ENCODE measurements around the gene HIGD1A. TPM values are rescaled to one million over a fixed set of nuclear protein-coding genes. Genes with fewer than 3 reads are reported as not detected.
"Not testable (repeated sequence)": the region's sequence is repeated elsewhere in the genome, so short reads cannot be mapped to it uniquely, and the experiment has no call there.

Gene HIGD1A
- total RNA-seq, 1 donor from 2014 or later, result 137 TPM

DNA sequence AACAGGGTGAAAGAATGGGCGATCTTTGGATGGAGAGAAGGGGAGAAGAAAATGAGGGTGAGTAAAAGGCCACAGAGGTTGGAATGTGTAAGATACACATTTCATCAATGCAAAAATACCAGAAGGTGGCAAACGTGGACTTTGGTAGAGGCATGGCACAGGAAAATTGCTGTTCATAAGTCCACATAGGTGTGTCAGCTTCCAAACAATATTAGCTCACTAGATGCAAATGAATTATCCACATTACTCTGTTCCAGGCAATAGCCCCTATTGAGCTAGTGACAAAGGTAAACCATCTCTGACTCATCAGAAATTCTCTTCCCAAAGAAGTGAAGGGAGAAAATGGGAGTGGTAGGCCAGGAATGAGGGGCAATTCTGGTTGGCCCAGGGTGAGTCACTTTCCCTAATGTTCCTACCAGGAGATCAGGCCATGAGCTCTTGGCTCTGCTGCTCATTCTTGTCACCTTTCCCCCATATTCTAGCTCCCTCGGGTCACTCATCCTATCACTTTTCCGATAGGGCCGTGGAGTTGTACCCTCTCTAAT, 24.9 kb upstream of the HIGD1A start:
- DNase-seq, result no peak

DNA sequence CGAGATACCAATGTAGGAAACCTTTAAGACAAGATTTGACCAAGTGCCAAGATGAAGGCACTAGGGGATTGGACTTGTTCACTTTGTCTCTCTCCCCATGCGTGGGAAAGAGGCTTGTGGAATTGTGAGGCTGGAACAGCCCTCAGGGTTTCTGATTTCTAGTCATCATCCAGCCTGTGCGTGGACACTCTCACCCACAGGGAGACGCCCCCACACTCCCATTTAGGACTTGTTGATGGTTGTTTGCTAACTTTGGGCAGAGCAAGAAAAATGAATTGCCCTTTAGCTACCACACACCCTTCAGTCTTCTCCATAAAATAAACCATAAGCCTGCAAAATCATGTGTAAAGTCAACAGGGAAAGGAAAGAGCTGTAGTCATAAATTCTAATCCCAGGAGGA, 23.4 kb upstream of the HIGD1A start:
- no peak for DNase-seq

DNA sequence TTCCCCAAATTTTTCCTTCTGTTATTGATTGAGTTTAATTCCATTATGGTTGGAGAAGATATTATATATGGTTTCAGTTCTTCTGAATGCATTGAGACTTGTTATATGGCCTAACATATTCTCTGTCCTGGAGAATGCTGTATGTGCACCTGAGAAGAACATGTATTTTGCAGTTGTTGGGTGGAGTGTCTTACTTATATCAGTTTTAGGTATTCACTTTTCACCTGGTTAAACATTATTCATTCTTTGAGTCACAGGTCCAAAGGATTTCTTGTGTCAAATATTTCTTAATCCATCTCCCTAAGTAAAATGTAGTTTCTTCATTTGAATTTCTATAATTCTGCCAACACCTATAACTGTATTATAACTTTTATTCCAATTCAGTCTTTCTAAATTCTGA, 22.7 kb upstream of the HIGD1A start:
- DNase-seq, result no peak

DNA sequence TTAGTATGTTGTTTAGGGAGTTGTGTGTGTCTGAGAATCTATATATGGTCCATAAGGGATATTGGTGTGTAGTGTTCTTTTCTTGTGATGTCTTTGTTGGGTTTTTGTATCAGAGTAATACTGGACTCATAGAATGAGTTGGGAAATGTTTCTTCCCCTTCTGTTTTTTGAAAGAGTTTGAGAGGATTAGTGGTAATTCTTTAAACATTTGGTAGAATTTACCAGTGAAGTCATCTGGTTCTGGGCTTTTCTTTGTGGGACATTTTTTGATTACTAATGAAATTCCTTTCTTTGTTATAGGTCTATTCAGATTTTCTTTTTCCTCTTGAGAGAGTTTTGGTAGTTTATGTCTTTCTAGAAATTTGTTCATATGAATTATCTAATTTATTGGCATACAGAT, 21.9 kb upstream of the HIGD1A start:
- no peak for DNase-seq

DNA sequence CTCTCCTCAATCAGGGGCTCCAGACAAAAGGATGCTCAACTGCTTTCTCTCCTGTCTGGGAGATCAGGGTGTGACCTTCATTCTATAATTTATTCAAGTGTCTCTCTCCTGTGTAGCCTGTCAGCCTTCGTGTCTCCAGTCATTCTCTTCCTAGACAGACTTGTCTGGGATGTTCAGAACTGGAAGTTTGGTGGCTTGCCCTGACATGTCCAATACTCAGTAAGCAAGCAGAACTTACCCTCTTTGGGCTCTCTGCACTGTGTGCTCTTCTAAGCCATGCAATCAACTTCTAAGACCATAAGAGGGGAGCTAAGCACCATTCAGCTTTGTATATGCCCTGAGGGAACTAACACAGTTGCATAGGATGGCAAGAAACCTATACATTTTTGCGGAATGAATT, 19.1 kb upstream of the HIGD1A start:
- DNase-seq, result peak; percentile 70

DNA sequence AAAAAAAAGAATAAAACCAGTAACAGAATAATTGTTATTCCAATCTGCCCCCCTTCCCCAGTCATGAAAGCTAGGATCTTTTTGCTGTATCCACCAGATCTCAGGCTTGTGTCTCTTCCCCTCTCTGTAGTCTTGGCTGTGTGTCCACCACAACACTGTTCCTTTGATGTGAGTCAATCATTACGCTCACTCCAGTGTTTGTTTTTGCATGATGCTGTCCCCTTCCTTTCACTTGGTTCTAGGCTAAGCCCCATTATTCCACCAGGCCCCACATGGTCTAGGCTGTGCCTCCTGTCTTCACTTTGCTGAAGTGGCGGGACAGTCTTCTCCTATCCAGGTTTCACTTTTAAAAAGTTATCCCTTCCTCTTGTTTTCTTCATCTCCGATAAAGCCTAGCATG, 18.5 kb upstream of the HIGD1A start:
- DNase-seq, result no peak

DNA sequence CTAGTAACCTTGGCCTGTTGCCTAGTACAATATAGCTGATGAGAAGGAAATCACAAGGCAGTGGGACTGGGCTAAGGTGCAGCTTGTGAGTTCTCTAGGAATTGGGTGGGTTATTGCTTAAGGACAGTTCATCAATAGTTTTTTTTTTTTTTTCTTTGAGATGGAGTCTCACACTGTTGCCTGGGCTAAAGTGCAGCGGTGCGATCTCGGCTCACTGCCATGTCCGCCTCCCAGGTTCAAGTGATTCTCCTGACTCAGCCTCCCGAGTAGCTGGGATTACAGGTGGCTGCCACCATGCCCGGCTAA, 16.4 kb upstream of the HIGD1A start:
- DNase-seq, result no peak

DNA sequence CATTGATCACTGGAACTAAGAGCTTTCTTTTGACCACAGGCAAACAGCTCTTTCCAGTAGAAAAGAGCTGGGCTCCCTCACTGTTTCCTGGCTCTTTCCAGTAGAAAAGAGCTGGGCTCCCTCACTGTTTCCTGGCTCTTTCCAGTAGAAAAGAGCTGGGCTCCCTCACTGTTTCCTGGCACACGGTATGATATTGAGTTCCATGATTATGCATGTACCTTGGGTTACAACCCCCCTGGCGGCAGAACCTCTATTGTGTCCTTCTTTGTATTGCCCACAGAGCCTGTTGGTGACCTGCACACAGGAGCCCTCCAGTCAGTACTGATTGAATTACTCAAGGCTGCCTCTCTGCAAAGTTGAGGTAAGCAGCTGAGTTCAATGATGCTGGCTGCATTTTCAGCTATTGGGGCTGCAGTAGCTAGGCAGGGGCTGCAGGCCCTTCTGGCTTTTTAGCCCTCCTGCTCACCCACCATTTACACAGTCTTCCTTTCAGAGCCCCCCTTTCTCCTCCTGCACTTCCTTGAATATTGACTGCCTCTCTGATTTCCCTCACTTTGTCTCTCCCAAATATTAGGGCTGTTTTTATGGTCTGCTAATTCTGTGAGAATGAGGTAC, 15.2 kb upstream of the HIGD1A start:
- no peak for DNase-seq

DNA sequence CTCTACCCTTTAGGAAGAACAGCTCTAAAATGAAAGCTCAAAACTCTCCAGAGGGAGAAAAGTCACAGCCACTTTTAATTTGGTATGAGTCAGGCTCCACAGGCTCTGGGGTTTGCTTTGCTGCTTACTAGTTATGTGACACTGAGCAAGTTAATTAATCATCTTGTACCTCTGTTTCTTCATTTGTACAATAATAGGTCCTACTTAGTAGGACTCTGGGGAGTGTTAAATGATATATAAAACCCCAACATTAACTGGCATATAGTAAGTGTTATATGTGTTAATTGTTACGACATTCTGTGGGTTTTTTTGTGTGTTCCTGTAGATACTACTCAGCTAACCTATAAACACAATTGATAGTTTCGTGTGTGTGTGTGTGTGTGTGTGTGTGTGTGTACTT, 11.5 kb upstream of the HIGD1A start:
- no peak for DNase-seq

DNA sequence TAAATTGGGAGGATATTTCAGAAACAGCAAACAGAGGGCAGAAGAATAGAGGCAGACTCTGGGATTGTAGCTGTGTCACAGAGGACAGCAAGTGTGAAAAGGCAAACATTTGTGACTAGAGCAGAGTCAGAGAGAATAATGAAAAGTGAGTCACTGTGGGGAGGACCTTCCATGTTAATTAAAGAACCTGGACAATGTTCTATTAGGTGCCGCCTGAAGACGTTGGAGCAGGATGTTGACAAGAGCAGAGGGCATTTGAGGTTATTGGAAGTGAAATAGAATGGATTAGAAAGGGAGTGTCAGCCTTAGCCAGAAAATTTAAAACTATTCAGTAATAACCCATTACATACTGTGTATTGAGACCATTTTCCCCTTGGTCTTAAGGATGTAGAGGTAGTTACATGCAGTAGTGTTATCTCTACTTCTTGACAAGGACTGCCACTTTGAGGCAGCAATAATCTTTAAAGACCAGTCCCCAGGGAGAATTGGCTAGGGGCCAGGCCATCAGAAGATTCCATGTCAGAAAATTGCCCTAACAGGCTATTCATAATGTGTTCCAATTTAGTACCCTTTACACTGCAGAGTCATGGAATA, 10.7 kb upstream of the HIGD1A start:
- DNase-seq, result no peak

DNA sequence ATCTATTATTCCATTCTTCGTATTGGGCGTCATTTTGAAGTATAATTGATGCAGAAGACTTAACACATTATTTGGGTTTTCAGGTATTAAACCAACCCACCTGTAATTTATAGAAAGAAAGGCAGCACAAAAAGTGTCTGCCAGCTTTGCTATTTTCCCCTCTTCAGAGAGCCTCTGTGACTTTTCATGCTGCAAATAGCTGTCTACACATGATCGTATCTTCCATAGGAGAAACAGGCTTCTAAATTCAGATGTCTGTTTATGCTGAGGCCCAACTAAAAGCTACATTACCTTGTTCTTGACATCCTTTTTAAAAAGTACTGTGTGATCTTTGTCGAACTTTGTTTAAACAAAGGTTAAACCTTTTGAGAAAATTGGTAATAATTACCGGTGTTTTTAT, 10.0 kb upstream of the HIGD1A start:
- no peak for DNase-seq

DNA sequence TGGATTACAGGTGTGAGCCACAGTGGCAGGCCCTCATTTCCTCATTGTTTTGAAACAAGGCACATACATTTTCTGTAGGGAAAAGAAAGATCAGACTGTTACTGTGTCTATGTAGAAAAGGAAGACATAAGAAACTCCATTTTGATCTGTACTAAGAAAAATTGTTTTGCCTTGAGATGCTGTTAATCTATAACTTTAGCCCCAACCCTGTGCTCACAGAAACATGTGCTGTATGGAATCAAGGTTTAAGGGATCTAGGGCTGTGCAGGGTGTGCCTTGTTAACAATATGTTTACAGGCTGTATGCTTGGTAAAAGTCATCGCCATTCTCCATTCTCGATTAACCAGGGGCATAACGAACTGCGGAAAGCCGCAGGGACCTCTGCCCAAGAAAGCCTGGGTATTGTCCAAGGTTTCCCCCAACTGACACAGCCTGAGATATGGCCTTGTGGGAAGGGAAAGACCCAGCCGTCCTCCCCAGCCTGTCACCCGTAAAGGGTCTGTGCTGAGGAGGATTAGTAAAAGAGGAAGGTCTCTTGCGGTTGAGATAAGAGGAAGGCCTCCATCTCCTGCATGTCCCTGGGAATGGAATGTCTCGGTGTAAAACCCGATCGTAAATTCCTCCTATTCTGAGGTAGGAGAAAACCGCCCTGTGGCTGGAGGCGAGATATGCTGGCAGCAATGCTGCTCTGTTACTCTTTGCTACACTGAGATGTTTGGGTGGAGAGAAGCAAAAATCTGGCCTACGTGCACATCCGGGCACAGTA, 7.0 kb upstream of the HIGD1A start:
- DNase-seq, result not testable (repeated sequence)

DNA sequence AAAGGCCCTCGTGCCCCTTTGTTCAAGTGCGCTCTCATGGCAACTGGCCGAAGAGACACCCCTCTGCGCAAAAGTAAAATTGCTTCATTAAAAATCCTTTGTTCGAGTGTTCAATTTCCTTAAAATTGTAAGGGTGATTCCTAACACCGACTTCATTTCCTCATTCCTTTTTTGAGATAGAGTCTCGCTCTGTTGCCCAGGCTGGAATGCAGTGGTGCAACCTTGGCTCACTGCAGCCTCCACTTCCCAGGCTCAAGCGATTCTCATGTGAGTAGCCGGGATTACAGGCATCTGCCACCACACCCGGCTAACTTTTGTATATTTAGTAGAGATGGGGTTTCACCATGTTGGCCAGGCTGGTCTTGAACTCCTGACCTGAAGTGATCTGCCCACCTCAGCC, 6.4 kb upstream of the HIGD1A start:
- not testable (repeated sequence) for DNase-seq

DNA sequence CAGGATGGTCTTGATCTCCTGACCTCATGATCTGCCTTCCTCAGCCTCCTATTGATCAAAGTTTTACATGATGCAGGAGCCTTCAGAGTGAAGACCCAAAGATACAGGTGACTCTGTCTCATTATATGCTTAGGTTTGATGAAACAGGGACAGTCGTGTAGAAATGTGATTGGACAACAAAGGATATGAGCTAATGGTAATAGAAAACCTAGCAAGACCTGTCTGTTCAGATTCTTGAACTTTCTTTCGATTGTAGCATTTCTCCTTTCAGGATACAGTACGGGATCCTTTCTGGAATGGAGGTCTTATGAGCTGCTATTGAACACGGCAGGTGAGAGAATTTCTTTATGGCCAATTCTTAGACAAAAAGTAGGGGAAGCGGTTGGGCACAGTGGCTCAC, 4.9 kb upstream of the HIGD1A start, which contains the start of gene ACKR2:
ACKR2 (plus strand) TSS at position 244 of the 400 bp plus-strand sequence. CDS start 55,058 bp downstream, outside the sequence.
- DNase-seq, result no peak

DNA sequence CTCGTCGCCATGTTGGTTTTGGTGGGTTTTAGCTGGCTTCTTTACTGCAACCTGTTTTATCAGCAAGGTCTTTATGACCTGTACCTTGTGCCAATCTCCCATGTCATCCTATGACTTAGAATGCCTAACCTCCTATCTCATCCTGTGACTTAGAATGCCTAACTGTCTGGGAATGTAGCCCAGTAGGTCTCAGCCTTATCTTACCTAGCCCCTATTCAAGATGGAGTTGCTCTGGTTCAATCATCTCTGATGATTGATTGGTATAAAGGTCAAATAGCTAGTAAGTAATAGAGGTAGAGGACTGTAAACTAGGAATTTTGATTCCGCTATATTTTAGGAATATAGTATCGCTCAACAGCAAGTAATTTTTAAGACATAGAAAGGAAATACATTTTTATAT, 3.6 kb upstream of the HIGD1A start:
- no peak for DNase-seq

DNA sequence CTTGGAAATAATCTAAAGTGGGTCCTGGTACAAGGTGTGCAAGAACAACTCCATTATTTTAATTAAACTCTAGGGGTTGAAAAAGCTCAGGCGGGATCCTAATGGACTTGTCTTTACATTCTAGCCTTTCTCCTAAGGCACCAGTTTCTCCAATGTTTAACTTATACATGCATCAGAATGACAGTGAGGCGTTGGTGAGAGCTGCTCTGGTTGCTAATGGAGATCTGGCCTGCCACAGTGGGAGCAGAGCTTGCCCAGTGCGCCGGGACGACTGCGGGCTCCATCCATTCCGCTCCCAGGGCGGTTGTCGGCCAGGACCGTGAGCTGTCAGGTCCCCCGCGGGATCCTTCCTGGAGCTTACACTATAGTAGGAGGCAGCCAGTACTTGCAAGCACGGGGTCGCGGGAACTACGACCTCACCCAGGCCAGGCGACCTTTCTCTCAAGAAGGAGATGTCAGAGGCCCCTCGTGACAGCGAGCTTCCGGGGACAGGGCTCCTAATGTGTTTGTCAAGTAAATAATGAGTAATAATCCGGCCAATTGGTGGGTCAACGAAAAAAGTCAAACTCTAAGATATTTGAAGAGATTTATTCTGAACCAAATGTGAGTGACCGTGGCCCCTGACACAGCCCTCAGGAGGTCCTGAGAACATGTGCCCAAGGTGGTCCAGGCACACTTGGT, 991 bp upstream of the HIGD1A start:
- no peak for DNase-seq

DNA sequence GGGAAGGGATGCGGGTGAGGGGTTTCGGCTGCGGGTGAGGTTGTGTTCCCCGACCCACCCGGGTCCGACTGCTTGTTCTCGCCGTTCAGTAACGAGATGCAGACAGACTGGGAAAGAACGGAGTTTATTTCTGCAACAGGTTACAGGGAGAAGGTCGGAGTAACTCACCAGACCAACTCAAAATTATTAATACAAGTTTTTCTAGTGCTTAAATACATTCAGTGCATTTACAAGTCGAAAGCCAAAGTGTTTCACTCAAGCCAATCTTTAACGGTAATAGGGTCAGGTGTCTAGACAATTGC, 492 bp upstream of the HIGD1A start:
- DNase-seq, result no peak

DNA sequence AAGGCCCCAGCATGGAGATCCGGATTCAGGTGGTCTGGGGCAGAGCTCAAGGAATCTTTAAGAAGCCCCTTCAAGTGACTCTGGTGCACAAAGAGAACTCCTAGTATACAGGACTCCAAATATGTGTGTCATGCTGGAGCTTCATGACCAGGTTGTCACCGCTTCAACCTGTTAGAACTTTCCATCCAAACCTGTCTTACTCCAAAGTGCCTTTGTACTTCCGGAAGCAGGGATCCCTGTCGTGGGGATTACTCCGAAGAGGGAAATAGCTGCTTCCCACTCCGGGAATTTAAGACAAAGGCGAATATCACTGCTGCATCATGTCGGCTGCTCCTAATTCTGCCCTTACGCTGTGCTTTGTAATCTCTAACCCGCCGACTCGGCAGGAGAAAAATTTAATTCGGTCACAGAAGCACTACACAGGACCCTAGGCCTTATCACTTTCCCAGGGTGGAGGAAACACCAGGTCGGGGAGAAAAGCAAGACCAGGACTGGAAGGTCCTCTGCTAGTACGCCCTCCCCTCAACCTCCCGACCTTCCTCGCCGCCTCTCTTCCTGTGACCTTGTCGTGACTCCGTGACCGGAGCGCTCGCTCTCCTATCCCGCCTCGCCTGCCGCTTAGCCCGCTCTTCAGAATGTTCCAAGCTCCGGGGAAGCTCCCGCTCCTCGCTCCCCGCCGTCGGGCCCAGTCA, 730 bp downstream of the HIGD1A start:
- DNase-seq, result peak; percentile 60

DNA sequence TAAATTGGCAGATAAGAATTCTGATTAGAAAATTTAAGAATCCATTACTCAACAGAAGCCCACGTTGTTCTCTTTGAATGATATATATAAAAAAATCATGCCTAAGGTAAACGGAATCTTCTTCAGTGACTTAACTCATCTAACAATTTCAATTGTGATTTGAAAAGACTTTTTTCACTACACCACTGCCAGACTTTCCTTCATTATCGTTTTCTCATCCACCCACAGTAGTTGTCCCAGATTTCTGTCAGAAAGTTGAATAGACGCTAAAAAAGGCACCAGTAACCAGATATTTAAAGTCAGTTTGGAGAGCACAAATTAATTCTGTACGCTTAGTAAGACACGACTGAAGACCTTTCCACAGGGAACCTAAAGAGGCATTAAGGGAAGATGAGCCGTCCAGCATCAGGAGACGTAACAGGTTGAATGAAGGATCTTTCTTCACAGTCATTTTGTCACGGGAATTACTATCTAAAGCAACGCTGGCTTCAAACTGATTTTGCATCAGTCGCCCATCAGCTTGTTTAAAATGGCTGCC, 1.3 kb downstream of the HIGD1A start:
- no peak for DNase-seq

DNA sequence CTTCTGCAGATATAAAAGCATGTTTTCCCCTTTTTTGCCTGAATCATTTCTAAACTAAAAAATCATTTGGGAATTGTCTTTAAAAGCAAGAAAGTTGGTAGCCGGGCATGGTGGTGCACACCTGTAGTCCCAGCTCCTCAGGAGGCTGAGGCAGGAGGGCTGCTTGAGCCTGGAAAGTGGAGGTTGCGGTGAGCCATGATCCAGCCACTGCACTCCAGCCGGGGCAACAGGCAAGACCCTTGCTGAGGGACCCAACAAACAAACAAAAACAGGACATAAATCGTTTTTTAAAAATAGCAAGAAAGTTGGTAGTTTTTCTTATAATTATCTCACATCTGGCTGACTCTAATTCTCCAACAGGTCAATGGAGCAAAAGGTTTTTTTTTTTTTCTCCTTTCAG, 2.5 kb downstream of the HIGD1A start:
- DNase-seq, result no peak

DNA sequence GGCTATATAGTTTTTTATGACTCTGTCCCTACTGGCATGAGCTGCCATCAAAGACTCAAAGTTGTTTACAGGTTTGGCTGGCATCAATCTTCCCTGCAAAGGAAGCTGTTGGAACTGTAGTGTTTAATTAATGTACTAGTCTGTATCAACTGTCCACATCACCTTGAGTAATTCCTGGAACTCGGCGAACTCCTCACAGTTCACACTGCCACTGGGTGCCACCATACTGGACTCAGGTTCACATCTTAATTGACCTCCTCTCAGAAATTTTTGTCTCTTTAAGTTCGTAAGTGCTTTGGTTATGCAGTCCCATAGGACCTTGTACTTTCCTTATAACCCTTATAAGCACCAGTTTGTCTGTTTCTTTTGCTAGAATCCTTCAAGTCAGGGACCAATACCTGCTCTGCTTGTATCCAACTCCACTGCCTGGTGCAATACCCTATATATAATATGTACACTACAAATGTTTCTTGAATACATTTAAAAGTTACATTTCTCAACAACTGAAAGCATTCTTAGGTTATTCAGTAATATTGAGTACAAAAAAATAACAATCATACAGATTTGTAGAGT, 3.2 kb downstream of the HIGD1A start:
- no peak for DNase-seq

DNA sequence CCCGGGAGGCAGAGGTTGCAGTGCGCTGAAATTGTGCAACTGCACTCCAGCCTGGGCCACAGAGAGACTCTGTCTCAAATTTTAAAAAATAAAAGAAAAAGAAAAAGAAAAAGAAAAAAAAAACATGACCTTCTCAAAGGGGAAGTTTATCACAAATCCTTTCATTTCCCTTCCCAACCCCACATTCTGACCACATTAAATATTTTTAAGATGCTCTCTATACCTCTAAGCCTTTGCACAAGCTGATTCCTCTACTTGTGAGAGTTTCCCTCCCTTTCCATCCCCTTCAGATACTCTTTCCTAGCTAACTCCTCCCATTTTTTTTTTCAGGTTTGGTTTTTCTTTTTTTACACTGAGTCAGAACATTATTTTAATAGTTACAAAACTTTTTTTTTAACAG, 4.0 kb downstream of the HIGD1A start:
- no peak for DNase-seq
